HepG2 (cell line): ENCODE results near the gene ABHD2. TPM values are rescaled to one million over a fixed set of nuclear protein-coding genes. Genes with fewer than 3 reads are reported as not detected.

Experiments used
- ATAC-seq: fragments of 200-7000 bp; cut with Tn5 transposase; 3 replicates; pipeline ENCODE4 v1.9.1; 2020; ENCODE audit warnings: mild to moderate bottlenecking, moderate library complexity
- BruUV-seq: library from RNA; stranded (reverse); fragments of 400-500 nt; replicated peaks from 2 replicates; lab custom pipeline; 2021; lab: Mats Ljungman, UMichigan
- CTCF ChIA-PET: fragments of 300-600 bp; formaldehyde crosslinking; extraction: SDS; loops from one replicate; lab custom pipeline; 2021; ENCODE audit warnings: low total read pairs, inconsistent platforms, low intra/inter-chr PET ratio; lab: Yijun Ruan, JAX
- POLR2A ChIA-PET: fragments of 350-600 bp; sonication (Branson Sonifier 250); formaldehyde crosslinking; loops from one replicate; lab custom pipeline; 2020; ENCODE audit warnings: antibody characterized with exemption, inconsistent platforms; lab: Yijun Ruan, JAX
- DNase-seq: peaks from one replicate; pipeline ENCODE4 v3.0.0-alpha.2; 2015; ENCODE audit warnings: low spot score
- FAIRE-seq: peaks from 3 replicates; lab custom pipeline; 2011; peaks lifted over from hg19 to GRCh38; lab: Jason Lieb, UNC
- H2AFZ ChIP-seq: one replicate; pipeline ENCODE4 v1.6.1; 2011; ENCODE audit warnings: low read length, inconsistent platforms
- H3K27ac ChIP-seq: fragments of 300-600 bp; 3 replicates; pipeline ENCODE4 v1.8.0; 2011; ENCODE audit warnings: mixed run types, mild to moderate bottlenecking, mixed read lengths, low read length, inconsistent platforms; ENCODE audit not compliant: insufficient read depth; ENCODE audit errors: extremely low read length
- H3K27me3 ChIP-seq, 2 experiments: fragments of 200-600 bp in 1 of 2; 2 replicates in 1 of 2; 3 replicates in 1 of 2; pipeline versions ENCODE4 v1.6.0 to v1.8.0; 2011; ENCODE audit warnings: low read length in 2 of 2, mild to moderate bottlenecking in 2 of 2, moderate library complexity in 2 of 2, inconsistent platforms in 1 of 2; ENCODE audit not compliant: insufficient read depth in 2 of 2, control insufficient read depth in 1 of 2
- H3K36me3 ChIP-seq, 2 experiments: fragments of 200-600 bp in 1 of 2; replicated peaks in 1 of 2; 2 replicates in 1 of 2; 3 replicates in 1 of 2; pipeline versions ENCODE4 v1.5.1 to v1.8.0; 2011; ENCODE audit warnings: low read length in 2 of 2, inconsistent platforms in 1 of 2; ENCODE audit not compliant: insufficient read depth in 2 of 2, control insufficient read depth in 1 of 2
- H3K4me1 ChIP-seq: 2 replicates; pipeline ENCODE4 v1.5.1; 2012; ENCODE audit warnings: low read length, inconsistent platforms; ENCODE audit not compliant: insufficient read depth
- H3K4me2 ChIP-seq: 2 replicates; pipeline ENCODE4 v1.6.0; 2011; ENCODE audit warnings: low read depth, low read length, inconsistent platforms
- H3K4me3 ChIP-seq, 3 experiments: fragments of 200-600 bp in 1 of 3; sonication (generic), shearing (Covaris generic) in 1 of 3; replicated peaks in 1 of 3; 2 replicates each; pipeline ENCODE4 v1.5.1; 2011 to 2016; ENCODE audit warnings: low read length in 3 of 3, inconsistent platforms in 2 of 3, low read depth in 2 of 3, mild to moderate bottlenecking in 2 of 3, control low read depth in 1 of 3, mixed read lengths in 1 of 3; ENCODE audit not compliant: insufficient read depth in 1 of 3
- H3K79me2 ChIP-seq: one replicate; pipeline ENCODE4 v1.6.1; 2011; ENCODE audit warnings: low read length, inconsistent platforms; ENCODE audit not compliant: insufficient read depth
- H3K9ac ChIP-seq: 2 replicates; pipeline ENCODE4 v1.6.0; 2011; ENCODE audit warnings: mild to moderate bottlenecking, low read depth, low read length, inconsistent platforms; ENCODE audit not compliant: insufficient read depth
- H3K9me3 ChIP-seq: 2 replicates; pipeline ENCODE4 v1.5.1; 2012; ENCODE audit warnings: mild to moderate bottlenecking, low read length
- H4K20me1 ChIP-seq: 2 replicates; pipeline ENCODE4 v1.6.0; 2011; ENCODE audit warnings: inconsistent platforms, mild to moderate bottlenecking, low read length, moderate library complexity; ENCODE audit not compliant: insufficient read depth
- ARNT2 ChIP-seq: sonication (generic); formaldehyde crosslinking; IDR thresholded peaks from 2 replicates; pipeline ENCODE4 v1.8.0; 2022; ENCODE audit warnings: mild to moderate bottlenecking, low read depth, missing genetic modification reagents, moderate library complexity
- BHLHE40 ChIP-seq: IDR thresholded peaks from 2 replicates; pipeline ENCODE4 v1.6.1; 2011; ENCODE audit warnings: low read length, improper control_type of control experiment
- JARID2 ChIP-seq: sonication (generic); formaldehyde crosslinking; IDR thresholded peaks from 2 replicates; pipeline ENCODE4 v1.8.1; 2023; ENCODE audit warnings: missing genetic modification reagents, inconsistent platforms; ENCODE audit not compliant: insufficient replicate concordance
- MTF1 ChIP-seq: sonication (generic); formaldehyde crosslinking; IDR thresholded peaks from 2 replicates; pipeline ENCODE4 v1.5.0; 2020; ENCODE audit warnings: missing genetic modification reagents
- NKX3-1 ChIP-seq: sonication (generic); formaldehyde crosslinking; IDR thresholded peaks from 2 replicates; pipeline ENCODE4 v1.5.0; 2020; ENCODE audit warnings: missing genetic modification reagents
- RXRA ChIP-seq: sonication (generic); formaldehyde crosslinking; IDR thresholded peaks from 2 replicates; pipeline ENCODE4 v1.5.1; 2020; ENCODE audit warnings: missing genetic modification reagents
- SIX4 ChIP-seq: sonication (generic); formaldehyde crosslinking; IDR thresholded peaks from 2 replicates; pipeline ENCODE4 v1.4.0; 2020; ENCODE audit warnings: missing genetic modification reagents
- STAT5B ChIP-seq: sonication (generic); formaldehyde crosslinking; IDR thresholded peaks from 2 replicates; pipeline ENCODE4 v1.4.0; 2020; ENCODE audit warnings: missing genetic modification reagents
- ZBTB21 ChIP-seq: sonication (generic); formaldehyde crosslinking; IDR thresholded peaks from 2 replicates; pipeline ENCODE4 v1.4.0; 2020; ENCODE audit warnings: missing genetic modification reagents
- ZNF333 ChIP-seq: sonication (generic); formaldehyde crosslinking; IDR thresholded peaks from 2 replicates; pipeline ENCODE4 v1.4.0; 2020; ENCODE audit warnings: mild to moderate bottlenecking, missing genetic modification reagents, borderline replicate concordance
- ZNF34 ChIP-seq: sonication (generic); formaldehyde crosslinking; IDR thresholded peaks from 2 replicates; pipeline ENCODE4 v1.4.0; 2020; ENCODE audit warnings: mild to moderate bottlenecking, missing genetic modification reagents, borderline replicate concordance
- ZNF550 ChIP-seq: sonication (generic); formaldehyde crosslinking; IDR thresholded peaks from 2 replicates; pipeline ENCODE4 v1.4.0; 2020; ENCODE audit warnings: mild to moderate bottlenecking, missing genetic modification reagents, borderline replicate concordance
- ZNF724P ChIP-seq: sonication (generic); formaldehyde crosslinking; IDR thresholded peaks from 2 replicates; pipeline ENCODE4 v1.8.0; 2022; ENCODE audit warnings: missing genetic modification reagents, borderline replicate concordance
- ZSCAN21 ChIP-seq: sonication (generic); formaldehyde crosslinking; IDR thresholded peaks from 2 replicates; pipeline ENCODE4 v1.8.0; 2022; ENCODE audit warnings: mild to moderate bottlenecking, missing genetic modification reagents, moderate library complexity, borderline replicate concordance
- WGBS: methylation state at CpG from one replicate; pipeline ENCODE4 v1.1.6; 2017; ENCODE audit warnings: low lambda C conversion rate; 5-methylcytosine and 5-hydroxymethylcytosine counted together
- in situ Hi-C: cut with HindIII; loops from 2 replicates; pipeline ENCODE4 v1.10.0; 2017; ENCODE audit warnings: low pct_unique_long_range_greater_than_20kb; ENCODE audit not compliant: extremely low pct_ligation_motif_present
- intact Hi-C: fragments of 100-400 bp; cut with micrococcal nuclease; formaldehyde crosslinking; loops from one replicate; pipeline ENCODE4 v1.10.0; 2022; ENCODE audit not compliant: unreplicated experiment
- polyA plus RNA-seq, 8 experiments: library from polyadenylated mRNA; depleted of rRNA in 3 of 8; stranded (reverse) in 7 of 8; unstranded in 1 of 8; fragments of >200 nt; fragmentation: Illumina TruSeq in 4 of 8; extraction: Trizol in 4 of 8; gene quantifications; 2 replicates each; pipeline versions ENCODE4 v1.2.1 to v1.2.3, GENCODE V29; 2011 to 2016; ENCODE audit warnings: low read depth in 4 of 8, missing spikeins in 1 of 8, mixed read lengths in 1 of 8; ENCODE audit not compliant: insufficient read depth in 1 of 8
- total RNA-seq, 5 experiments: library from RNA; depleted of rRNA; stranded (reverse); fragments of >200 nt; fragmentation: Illumina TruSeq; extraction: Trizol; gene quantifications; 2 replicates each; pipeline ENCODE4 v1.2.3, GENCODE V29; 2016; ENCODE audit warnings: low read depth in 1 of 5
- TF ChIP-seq, protein P1 (sequence below): sonication (generic); formaldehyde crosslinking; IDR thresholded peaks from 2 replicates; pipeline ENCODE4 v1.4.0; 2020; ENCODE audit warnings: missing genetic modification reagents, low read depth, mild to moderate bottlenecking, borderline replicate concordance

Gene ABHD2
- total and polyA plus RNA-seq, 2 of the 13 experiments (the other 11 are each of a cell fraction or from before 2014, with no cell fraction given), result 14.8 to 22.4 TPM

- ATAC-seq (no peak), FAIRE-seq (no peak), DNase-seq (no peak)
- ChIA-PET POLR2A (no interaction called here), CTCF (no interaction called here)
- in situ Hi-C loops, result no loop called here
- peaks cover 0 to 8% of the 10 kb centered on the region in 2 experiments; a peak in 3 of 5 replicates for H3K27me3 ChIP-seq
- no peaks in the 10 kb centered on the region for H3K79me2 ChIP-seq
- H3K4me3 ChIP-seq, result no peak overlapping the region
- TF ChIP-seq NKX3-1 (CRISPR knock-in tag) (no peak), RXRA (no peak), ZNF34 (CRISPR knock-in tag) (no peak), ZSCAN21 (CRISPR knock-in tag) (no peak), STAT5B (no peak), ZBTB21 (CRISPR knock-in tag) (no peak), ZNF333 (no peak), ZNF550 (CRISPR knock-in tag) (no peak), MTF1 (CRISPR knock-in tag) (no peak), JARID2 (CRISPR knock-in tag) (no peak), BHLHE40 (no peak), ZNF724P (CRISPR knock-in tag) (no peak), ARNT2 (CRISPR knock-in tag) (no peak), SIX4 (no peak)
- TF ChIP-seq, protein P1, sequence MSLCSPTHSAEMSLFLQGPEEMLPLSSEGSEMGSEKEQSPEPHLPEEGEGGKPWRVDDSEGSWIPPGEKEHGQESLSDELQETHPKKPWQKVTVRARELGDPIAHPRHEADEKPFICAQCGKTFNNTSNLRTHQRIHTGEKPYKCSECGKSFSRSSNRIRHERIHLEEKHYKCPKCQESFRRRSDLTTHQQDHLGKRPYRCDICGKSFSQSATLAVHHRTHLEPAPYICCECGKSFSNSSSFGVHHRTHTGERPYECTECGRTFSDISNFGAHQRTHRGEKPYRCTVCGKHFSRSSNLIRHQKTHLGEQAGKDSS, result no peak
- no peak overlapping the region for H2AFZ ChIP-seq
- no peak overlapping the region for H3K27ac ChIP-seq
- H3K9me3 ChIP-seq, result no peaks in the 10 kb centered on the region
- no peak overlapping the region for H3K9ac ChIP-seq
- H3K36me3 ChIP-seq, result no peaks in the 10 kb centered on the region
- no peaks in the 10 kb centered on the region for H4K20me1 ChIP-seq
- H3K4me2 ChIP-seq, result no peak overlapping the region
- no TSS peak for BruUV-seq
- 66% methylated on average over 5 of the region's 5 CpGs for WGBS
- H3K4me1 ChIP-seq, result no peaks in the 10 kb centered on the region
- intact Hi-C loops, result no loop called here
Measured at GRCh38 chr15:89039142-89039541, 49.1 kb upstream of the ABHD2 start.
